NCI-H2227 treated with DMSO at 0.1 percent for 48 hours (cell line): ENCODE data around the gene ZHX3.
"Not testable (repeated sequence)": the region's sequence is repeated elsewhere in the genome, so short reads cannot be mapped to it uniquely, and the experiment has no call there.

Experiments used
- DNase-seq: peaks from one replicate; lab custom pipeline; 2025; lab: John Stamatoyannopoulos, UW

Gene ZHX3

GRCh38 chr20:41334036-41334435 lies 16.5 kb upstream of the ZHX3 start:
- DNase-seq: no peak

- DNase-seq: no peak
Measured at GRCh38 chr20:41331731-41332130, 14.2 kb upstream of the ZHX3 start.

GRCh38 chr20:41330941-41331340 lies 13.4 kb upstream of the ZHX3 start:
- no peak for DNase-seq

- no peak for DNase-seq
Measured at GRCh38 chr20:41330343-41330720, 12.8 kb upstream of the ZHX3 start.

- no peak for DNase-seq
Measured at GRCh38 chr20:41329435-41330342, 12.2 kb upstream of the ZHX3 start.

- no peak for DNase-seq
Measured at GRCh38 chr20:41327178-41327577, 9.6 kb upstream of the ZHX3 start.

- no peak for DNase-seq
Measured at GRCh38 chr20:41320976-41321375, 3.4 kb upstream of the ZHX3 start.

- no peak for DNase-seq
Measured at GRCh38 chr20:41320441-41320840, 2.9 kb upstream of the ZHX3 start.

GRCh38 chr20:41318271-41318649 lies 729 bp upstream of the ZHX3 start:
- DNase-seq: no peak

- peak; percentile 41 for DNase-seq
Measured at GRCh38 chr20:41316602-41317545, 657 bp downstream of the ZHX3 start.

GRCh38 chr20:41316051-41316450 lies 1.5 kb downstream of the ZHX3 start:
- no peak for DNase-seq

- DNase-seq: no peak
Measured at GRCh38 chr20:41314386-41314785, 3.1 kb downstream of the ZHX3 start.

GRCh38 chr20:41312009-41312408 lies 5.5 kb downstream of the ZHX3 start:
- DNase-seq: not testable (repeated sequence)

GRCh38 chr20:41309817-41310216 lies 7.7 kb downstream of the ZHX3 start:
- no peak for DNase-seq

GRCh38 chr20:41308726-41309413 lies 8.7 kb downstream of the ZHX3 start:
- no peak for DNase-seq

- DNase-seq: no peak
Measured at GRCh38 chr20:41308290-41308711, 9.2 kb downstream of the ZHX3 start.

- DNase-seq: no peak
Measured at GRCh38 chr20:41307021-41307420, 10.5 kb downstream of the ZHX3 start.

- no peak for DNase-seq
Measured at GRCh38 chr20:41306061-41306727, 11.3 kb downstream of the ZHX3 start.

GRCh38 chr20:41304424-41305079 lies 13.0 kb downstream of the ZHX3 start:
- no peak for DNase-seq

GRCh38 chr20:41304002-41304401 lies 13.5 kb downstream of the ZHX3 start:
- DNase-seq: no peak

GRCh38 chr20:41300886-41301285 lies 16.6 kb downstream of the ZHX3 start:
- DNase-seq: no peak
